ENCODE measurements around the gene TMEM184B. TPM values are rescaled to one million over a fixed set of nuclear protein-coding genes. Genes with fewer than 3 reads are reported as not detected.

TMEM184B gene
- polyA plus RNA-seq, 1 experiment = 36.8 TPM

DNA sequence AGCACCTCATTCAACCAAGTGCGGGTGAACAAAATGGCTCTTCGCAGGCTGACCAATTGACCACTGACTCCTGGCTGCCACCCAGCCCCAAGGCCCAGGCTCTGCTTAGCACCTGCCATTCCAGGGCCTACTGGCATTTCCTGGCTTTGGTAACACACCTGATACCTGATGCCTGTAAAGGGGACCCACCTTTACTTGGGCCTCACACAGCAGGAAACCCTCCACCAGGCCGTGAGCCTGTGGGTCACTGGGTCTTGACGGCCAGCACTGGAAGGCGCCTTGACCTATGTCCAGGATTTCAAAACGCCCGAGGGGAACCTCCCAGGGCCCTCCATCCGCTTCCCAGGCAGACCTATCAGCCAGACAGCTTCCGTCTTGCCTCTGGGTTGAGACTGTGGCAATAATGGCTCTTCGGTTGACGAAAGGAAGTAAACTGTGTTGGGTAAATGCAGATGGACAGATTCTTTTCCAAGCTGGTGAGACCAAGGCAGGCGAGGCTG, 16.8 kb upstream of the TMEM184B start:
- Histone ChIP-seq H3K9me3 (ENCODE audit: control insufficient read depth, insufficient read depth, low read length) (no peaks in the 10 kb centered on the region), H3K27ac (ENCODE audit: low read depth, low read length) (no peak overlapping the region), H3K27me3 (ENCODE audit: control insufficient read depth, insufficient read depth, low read length) (no peaks in the 10 kb centered on the region), H3K4me3 (ENCODE audit: low read depth, low read length) (no peak overlapping the region)
- no peak for DNase-seq (ENCODE audit: low read depth, low spot score)
- POLR2A ChIA-PET = interaction anchor here (0.5 to 0.6 kb wide), 2 partner anchors 26 to 47 kb away, joined by 3 to 4 read pairs; no protein-coding TSS in a partner anchor
- CTCF ChIA-PET = interaction anchor here (0.7 kb wide), 1 partner anchor 175 kb away, joined by 3 read pairs; no protein-coding TSS in a partner anchor
- TF ChIP-seq, protein P1, sequence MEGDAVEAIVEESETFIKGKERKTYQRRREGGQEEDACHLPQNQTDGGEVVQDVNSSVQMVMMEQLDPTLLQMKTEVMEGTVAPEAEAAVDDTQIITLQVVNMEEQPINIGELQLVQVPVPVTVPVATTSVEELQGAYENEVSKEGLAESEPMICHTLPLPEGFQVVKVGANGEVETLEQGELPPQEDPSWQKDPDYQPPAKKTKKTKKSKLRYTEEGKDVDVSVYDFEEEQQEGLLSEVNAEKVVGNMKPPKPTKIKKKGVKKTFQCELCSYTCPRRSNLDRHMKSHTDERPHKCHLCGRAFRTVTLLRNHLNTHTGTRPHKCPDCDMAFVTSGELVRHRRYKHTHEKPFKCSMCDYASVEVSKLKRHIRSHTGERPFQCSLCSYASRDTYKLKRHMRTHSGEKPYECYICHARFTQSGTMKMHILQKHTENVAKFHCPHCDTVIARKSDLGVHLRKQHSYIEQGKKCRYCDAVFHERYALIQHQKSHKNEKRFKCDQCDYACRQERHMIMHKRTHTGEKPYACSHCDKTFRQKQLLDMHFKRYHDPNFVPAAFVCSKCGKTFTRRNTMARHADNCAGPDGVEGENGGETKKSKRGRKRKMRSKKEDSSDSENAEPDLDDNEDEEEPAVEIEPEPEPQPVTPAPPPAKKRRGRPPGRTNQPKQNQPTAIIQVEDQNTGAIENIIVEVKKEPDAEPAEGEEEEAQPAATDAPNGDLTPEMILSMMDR (IDR thresholded peaks at IDR 0.05; ENCODE audit: low read depth, low read length) = no peak

DNA sequence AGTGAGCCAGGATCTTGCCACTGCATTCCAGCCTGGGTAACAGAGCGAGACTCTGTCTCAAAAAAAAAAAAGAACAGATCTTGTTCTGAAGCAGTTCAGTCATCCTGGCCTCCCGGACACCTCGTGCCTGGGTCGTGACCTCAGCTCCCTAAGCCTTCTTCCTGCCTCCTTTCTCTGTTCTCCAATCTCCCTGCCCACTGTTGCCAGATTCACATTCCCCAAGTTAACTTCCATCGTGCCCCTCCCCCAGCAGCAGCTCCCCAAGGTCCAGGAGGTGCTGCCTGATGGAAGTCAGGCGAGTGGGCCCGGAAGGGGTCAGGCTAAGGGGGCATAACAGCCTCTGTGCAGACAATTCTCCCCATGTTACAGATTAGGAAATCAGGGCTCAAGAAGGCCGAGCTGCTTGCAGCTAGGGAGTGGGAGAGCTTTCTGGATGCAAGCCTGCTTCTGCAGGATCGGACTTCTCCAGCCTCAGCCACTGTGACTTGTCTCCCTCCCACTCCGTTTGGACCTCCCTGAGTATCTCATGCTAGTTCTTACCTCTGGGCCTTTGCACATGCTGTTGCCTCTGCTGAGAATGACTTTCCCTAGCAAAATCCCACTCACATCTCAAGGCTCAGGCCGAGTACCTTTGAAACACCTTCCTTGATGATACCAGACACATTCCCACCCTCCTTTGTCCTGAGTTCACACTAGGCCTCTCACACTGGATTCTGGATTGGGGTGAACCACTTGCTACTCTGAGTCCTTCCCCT, 14.3 kb upstream of the TMEM184B start:
- H3K4me3 ChIP-seq (ENCODE audit: low read depth, low read length) = no peak overlapping the region
- TF ChIP-seq, protein P1 (IDR thresholded peaks at IDR 0.05; ENCODE audit: low read depth, low read length) = no peak
- ChIA-PET CTCF (no interaction called here), POLR2A (no interaction called here)
- H3K9me3 ChIP-seq (ENCODE audit: control insufficient read depth, insufficient read depth, low read length) = no peaks in the 10 kb centered on the region
- no peaks in the 10 kb centered on the region for H3K27me3 ChIP-seq (ENCODE audit: control insufficient read depth, insufficient read depth, low read length)
- no peak overlapping the region for H3K27ac ChIP-seq (ENCODE audit: low read depth, low read length)
- DNase-seq (ENCODE audit: low read depth, low spot score) = no peak

DNA sequence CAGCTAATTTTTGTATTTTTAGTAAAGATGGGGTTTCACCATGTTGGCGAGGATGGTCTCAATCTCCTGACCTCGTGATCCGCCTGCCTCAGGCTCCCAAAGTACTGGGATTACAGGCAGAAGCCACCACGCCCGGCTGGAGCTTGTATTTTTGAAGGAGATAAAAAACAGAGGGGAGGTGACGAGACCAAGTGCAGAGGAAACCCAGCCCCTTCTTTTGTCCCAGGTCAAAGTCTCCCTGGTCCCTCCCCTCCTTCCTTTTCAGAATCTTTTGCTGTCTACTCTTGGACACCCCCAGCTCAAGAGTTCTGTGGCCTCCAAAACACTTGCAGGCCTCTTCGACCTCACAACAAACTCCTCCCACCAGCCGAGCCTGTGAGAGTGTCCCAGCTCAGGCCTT, 12.2 kb upstream of the TMEM184B start:
- ChIA-PET CTCF (interaction anchor here (1.0 kb wide), 1 partner anchor 170 kb away, joined by 3 read pairs; no protein-coding TSS in a partner anchor), POLR2A (interaction anchor here (0.7 kb wide), 2 partner anchors 29 to 174 kb away, joined by 5 read pairs; no protein-coding TSS in a partner anchor)
- DNase-seq (ENCODE audit: low read depth, low spot score) = no peak
- peak overlapping the region; percentile 31 for H3K27ac ChIP-seq (ENCODE audit: low read depth, low read length)
- H3K9me3 ChIP-seq (ENCODE audit: control insufficient read depth, insufficient read depth, low read length) = no peaks in the 10 kb centered on the region
- no peaks in the 10 kb centered on the region for H3K27me3 ChIP-seq (ENCODE audit: control insufficient read depth, insufficient read depth, low read length)
- TF ChIP-seq, protein P1 (IDR thresholded peaks at IDR 0.05; ENCODE audit: low read depth, low read length) = no peak
- H3K4me3 ChIP-seq (ENCODE audit: low read depth, low read length) = no peak overlapping the region

DNA sequence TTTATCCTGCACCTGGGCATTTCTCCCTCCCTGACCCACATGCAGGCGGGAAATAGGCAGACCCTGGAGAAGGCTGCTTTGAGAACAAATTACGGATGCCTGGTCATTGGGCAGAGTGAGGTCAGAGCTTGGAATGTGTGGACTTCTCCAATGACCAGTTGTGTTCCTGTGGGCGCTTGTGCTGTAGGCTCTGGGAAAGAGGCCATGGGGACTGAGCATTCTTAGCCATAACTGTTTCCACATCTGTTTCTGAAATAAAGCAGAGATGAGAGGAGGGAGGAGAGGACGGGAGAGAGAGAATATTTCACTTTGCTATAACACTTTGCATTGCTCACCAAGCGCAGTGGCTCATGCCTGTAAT, 11.2 kb upstream of the TMEM184B start:
- POLR2A ChIA-PET = no interaction called here
- CTCF ChIA-PET = interaction anchor here (1.0 kb wide), 1 partner anchor 169 kb away, joined by 3 read pairs; no protein-coding TSS in a partner anchor

More for the DNA sequence above, 11.2 kb upstream of the TMEM184B start:
- Histone ChIP-seq H3K9me3 (ENCODE audit: control insufficient read depth, insufficient read depth, low read length) (no peaks in the 10 kb centered on the region), H3K27ac (ENCODE audit: low read depth, low read length) (peak overlapping the region; percentile 96), H3K27me3 (ENCODE audit: control insufficient read depth, insufficient read depth, low read length) (no peaks in the 10 kb centered on the region), H3K4me3 (ENCODE audit: low read depth, low read length) (no peak overlapping the region)
- TF ChIP-seq, protein P1 (IDR thresholded peaks at IDR 0.05; ENCODE audit: low read depth, low read length) = no peak
- DNase-seq (ENCODE audit: low read depth, low spot score) = peak; percentile 82
